ENCODE data around the gene PDE4D. TPM values are rescaled to one million over a fixed set of nuclear protein-coding genes. Genes with fewer than 3 reads are reported as not detected.

The PDE4D gene
- total and polyA plus RNA-seq, 2 of the 4 experiments (the other 2 are of a cell fraction), result 1.4 to 7.9 TPM

DNA sequence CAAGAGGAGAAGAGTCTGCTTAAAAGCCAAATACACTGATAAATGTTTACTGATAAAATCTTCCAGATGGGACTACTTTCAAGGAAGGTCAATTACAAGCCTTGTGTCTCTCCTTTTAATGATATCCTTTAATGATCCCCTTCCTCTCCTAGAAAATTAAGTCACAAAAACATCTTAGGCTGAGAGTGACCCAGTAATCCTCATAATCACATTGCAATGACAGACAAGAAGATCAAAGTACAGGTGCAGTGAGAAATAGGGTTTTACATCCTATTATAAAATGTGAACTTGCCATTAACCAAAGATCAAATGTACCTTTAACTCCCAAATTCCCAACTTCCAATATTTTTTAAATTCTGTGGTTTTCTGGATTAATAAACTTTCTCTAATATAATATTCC is 795.8 kb downstream of the PDE4D start:
- ATAC-seq (ENCODE audit: low read depth), result no peak
- peak overlapping the region; percentile 85 for H2BK5ac ChIP-seq (ENCODE audit: low read depth, low read length, poor library complexity, severe bottlenecking)
- H3K9ac ChIP-seq (ENCODE audit: low read depth, low read length), result peak overlapping the region; percentile 54; the same call in 1 of the 2 replicates
- no TSS peak for BruUV-seq (replicated peaks)
- peak overlapping the region; percentile 63; the same call in 1 of the 2 replicates for H3K4me2 ChIP-seq (ENCODE audit: low read depth, low read length)
- ChIA-PET POLR2A (ENCODE audit: unreplicated experiment) (no interaction called here), CTCF (no interaction called here)
- intact Hi-C loops (cut with micrococcal nuclease), result loop anchor here (5.0 kb wide), 1 partner anchor 75 kb away; no protein-coding TSS in a partner anchor
- peaks cover 7% of the 10 kb centered on the region for H3K4me1 ChIP-seq (ENCODE audit: control insufficient read depth, insufficient read depth, low read length)
- dilution Hi-C loops (cut with HindIII; ENCODE audit: low sequenced_read_pairs, unreplicated experiment), result no loop called here
- no peak for TF ChIP-seq MAZ (IDR thresholded peaks at IDR 0.05; ENCODE audit: borderline replicate concordance, low read depth, low read length)
- TF ChIP-seq RAD21 (IDR thresholded peaks at IDR 0.05; ENCODE audit: low read length), result no peak
- TF ChIP-seq BHLHE40 (IDR thresholded peaks at IDR 0.05; ENCODE audit: low read depth, low read length), result no peak
- TF ChIP-seq MXI1 (IDR thresholded peaks at IDR 0.05; ENCODE audit: borderline replicate concordance, low read depth, low read length), result no peak
- no peak for TF ChIP-seq RFX5 (IDR thresholded peaks at IDR 0.05; ENCODE audit: low read depth, low read length)
- no peak for TF ChIP-seq NFE2L2 (IDR thresholded peaks at IDR 0.05; ENCODE audit: low read depth, low read length)
- TF ChIP-seq RCOR1 (IDR thresholded peaks at IDR 0.05; ENCODE audit: insufficient replicate concordance, low read length), result no peak
- TF ChIP-seq FOS (IDR thresholded peaks at IDR 0.05; ENCODE audit: low read depth, low read length), result no peak
- TF ChIP-seq USF2 (IDR thresholded peaks at IDR 0.05; ENCODE audit: low read depth, low read length), result no peak
- TF ChIP-seq, protein P1, sequence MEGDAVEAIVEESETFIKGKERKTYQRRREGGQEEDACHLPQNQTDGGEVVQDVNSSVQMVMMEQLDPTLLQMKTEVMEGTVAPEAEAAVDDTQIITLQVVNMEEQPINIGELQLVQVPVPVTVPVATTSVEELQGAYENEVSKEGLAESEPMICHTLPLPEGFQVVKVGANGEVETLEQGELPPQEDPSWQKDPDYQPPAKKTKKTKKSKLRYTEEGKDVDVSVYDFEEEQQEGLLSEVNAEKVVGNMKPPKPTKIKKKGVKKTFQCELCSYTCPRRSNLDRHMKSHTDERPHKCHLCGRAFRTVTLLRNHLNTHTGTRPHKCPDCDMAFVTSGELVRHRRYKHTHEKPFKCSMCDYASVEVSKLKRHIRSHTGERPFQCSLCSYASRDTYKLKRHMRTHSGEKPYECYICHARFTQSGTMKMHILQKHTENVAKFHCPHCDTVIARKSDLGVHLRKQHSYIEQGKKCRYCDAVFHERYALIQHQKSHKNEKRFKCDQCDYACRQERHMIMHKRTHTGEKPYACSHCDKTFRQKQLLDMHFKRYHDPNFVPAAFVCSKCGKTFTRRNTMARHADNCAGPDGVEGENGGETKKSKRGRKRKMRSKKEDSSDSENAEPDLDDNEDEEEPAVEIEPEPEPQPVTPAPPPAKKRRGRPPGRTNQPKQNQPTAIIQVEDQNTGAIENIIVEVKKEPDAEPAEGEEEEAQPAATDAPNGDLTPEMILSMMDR (conservative IDR thresholded peaks at IDR 0.05; ENCODE audit: low read depth, low read length), result no peak
- no peak for TF ChIP-seq CHD1 (IDR thresholded peaks at IDR 0.05; ENCODE audit: low read depth, low read length)
- no peak for TF ChIP-seq ELK1 (IDR thresholded peaks at IDR 0.05; ENCODE audit: borderline replicate concordance, low read depth, low read length)
- no peak for TF ChIP-seq CEBPB (IDR thresholded peaks at IDR 0.05; ENCODE audit: low read depth, low read length)
- TF ChIP-seq MAFK (IDR thresholded peaks at IDR 0.05; ENCODE audit: low read depth, low read length), result no peak
- no peak for TF ChIP-seq POLR2A (IDR thresholded peaks at IDR 0.05; ENCODE audit: low read depth, low read length)
- no peak for TF ChIP-seq SMC3 (IDR thresholded peaks at IDR 0.05; ENCODE audit: low read depth, low read length)
- peak overlapping the region; percentile 68 for H3K14ac ChIP-seq (replicated peaks; ENCODE audit: low read depth, low read length)
- H3K27me3 ChIP-seq (ENCODE audit: control insufficient read depth, insufficient read depth, low read length), result no peaks in the 10 kb centered on the region
- no peak overlapping the region for H3K56ac ChIP-seq (ENCODE audit: extremely low read depth, insufficient read depth, low read length)
- H3K4ac ChIP-seq (ENCODE audit: low read depth, low read length), result peak overlapping the region; percentile 44; the same call in 1 of the 2 replicates
- no peak overlapping the region for H2AFZ ChIP-seq (replicated peaks; ENCODE audit: low read length, poor library complexity)
- no peaks in the 10 kb centered on the region for H4K20me1 ChIP-seq (ENCODE audit: insufficient read depth, low read length)
- H3K9me1 ChIP-seq (ENCODE audit: insufficient read depth, low read length), result peaks cover 2% of the 10 kb centered on the region; the same call in 1 of the 2 replicates
- H3K79me1 ChIP-seq (ENCODE audit: low read depth in 1 of 2, low read length in 2 of 2), result no peaks in the 10 kb centered on the region
- no peak overlapping the region for H2AK5ac ChIP-seq (ENCODE audit: low read depth, low read length)
- no peak overlapping the region for H2AK9ac ChIP-seq (replicated peaks; ENCODE audit: low read depth, low read length, poor library complexity)
- peak overlapping the region; percentile 5; the same call in 1 of the 3 replicates for H2BK15ac ChIP-seq (ENCODE audit: low read depth, low read length)
- no peaks in the 10 kb centered on the region for H3K9me3 ChIP-seq (ENCODE audit: control insufficient read depth, insufficient read depth, low read length)
- no peak overlapping the region for H3K23ac ChIP-seq (ENCODE audit: low read depth, low read length)
- H3K36me3 ChIP-seq (ENCODE audit: control insufficient read depth, insufficient read depth, low read length), result no peaks in the 10 kb centered on the region
- H3K4me3 ChIP-seq (ENCODE audit: insufficient read depth, low read depth, low read length), result no peak overlapping the region
- peak overlapping the region; percentile 61 for H2BK120ac ChIP-seq (ENCODE audit: low read depth, low read length)
- peak overlapping the region; percentile 27; the same call in 1 of the 2 replicates for H2BK20ac ChIP-seq (ENCODE audit: low read depth, low read length)
- peak overlapping the region; percentile 70 for H4K5ac ChIP-seq (ENCODE audit: low read depth, low read length)
- peak overlapping the region; percentile 44; the same call in 1 of the 2 replicates for H3K27ac ChIP-seq (ENCODE audit: insufficient read depth, low read length)
- peak overlapping the region; percentile 96 for H3K18ac ChIP-seq (ENCODE audit: low read depth, low read length)
- no peak overlapping the region; the same call in 1 of the 2 replicates for H4K91ac ChIP-seq (ENCODE audit: insufficient read depth, low read depth, low read length)
- in situ Hi-C loops (cut with MboI; ENCODE audit: low sequenced_read_pairs), result no loop called here
- DNase-seq, result no peak
- peak overlapping the region; percentile 22; a peak in 2 of 4 replicates for H4K8ac ChIP-seq (ENCODE audit: low read depth in 2 of 2, low read length in 2 of 2)

Measured in IMR-90 (cell line).